K562 (cell line): ENCODE measurements around the gene MIR17HG. TPM values are rescaled to one million over a fixed set of nuclear protein-coding genes. Genes with fewer than 3 reads are reported as not detected.

Source experiments
- ATAC-seq: fragments of 200-7000 bp; cut with Tn5 transposase; 3 replicates; pipeline ENCODE4 v1.9.1; 2020; ENCODE audit warnings: moderate library complexity
- BruUV-seq: library from RNA; stranded (reverse); fragments of 400-500 nt; replicated peaks from 2 replicates; lab custom pipeline; 2021; lab: Mats Ljungman, UMichigan
- CTCF ChIA-PET: fragments of 300-600 bp; formaldehyde crosslinking; extraction: SDS; loops from one replicate; lab custom pipeline; 2021; ENCODE audit warnings: low intra/inter-chr PET ratio; lab: Yijun Ruan, JAX
- POLR2A ChIA-PET: fragments of 300-600, 350-650 bp; sonication (Branson Sonifier 250); formaldehyde crosslinking; extraction: SDS; loops from one replicate; lab custom pipeline; 2021; ENCODE audit warnings: antibody characterized with exemption, inconsistent platforms; lab: Yijun Ruan, JAX
- DNase-seq, 4 experiments: peaks; one replicate each; pipeline versions ENCODE4 v3.0.0 to v3.0.0-alpha.2; 2011 to 2018; ENCODE audit warnings: low spot score in 3 of 4, mixed read lengths in 3 of 4; ENCODE audit errors: extremely low read depth in 1 of 4
- FAIRE-seq: peaks from 2 replicates; lab custom pipeline; 2011; peaks lifted over from hg19 to GRCh38; lab: Jason Lieb, UNC
- H2AFZ ChIP-seq: 2 replicates; pipeline ENCODE4 v1.6.0; 2011; ENCODE audit warnings: low read depth, low read length, control low read depth, inconsistent platforms
- H3K27ac ChIP-seq: fragments of 200-600 bp; 3 replicates; pipeline ENCODE4 v1.8.0; 2011; ENCODE audit warnings: low read depth, mild to moderate bottlenecking, control low read depth, inconsistent platforms, low read length, moderate library complexity, mixed read lengths; ENCODE audit errors: extremely low read depth
- H3K27me3 ChIP-seq, 2 experiments: fragments of 300-600 bp in 1 of 2; 2 replicates in 1 of 2; 3 replicates in 1 of 2; pipeline versions ENCODE4 v1.6.0 to v1.8.0; 2011; ENCODE audit warnings: inconsistent platforms in 2 of 2, low read length in 2 of 2, mild to moderate bottlenecking in 1 of 2, mixed read lengths in 1 of 2, moderate library complexity in 1 of 2; ENCODE audit not compliant: control insufficient read depth in 2 of 2, insufficient read depth in 2 of 2
- H3K36me3 ChIP-seq: fragments of 300-600 bp; 3 replicates; pipeline ENCODE4 v1.8.0; 2011; ENCODE audit warnings: mild to moderate bottlenecking, low read length, inconsistent platforms; ENCODE audit not compliant: control insufficient read depth, insufficient read depth
- H3K4me1 ChIP-seq, 2 experiments: fragments of 200-600 bp in 1 of 2; replicated peaks in 1 of 2; 2 replicates in 1 of 2; 3 replicates in 1 of 2; pipeline versions ENCODE4 v1.5.1 to v1.8.0; 2011; ENCODE audit warnings: inconsistent platforms in 2 of 2, low read length in 2 of 2, mild to moderate bottlenecking in 1 of 2, mixed read lengths in 1 of 2, moderate library complexity in 1 of 2; ENCODE audit not compliant: control insufficient read depth in 2 of 2, insufficient read depth in 2 of 2
- H3K4me2 ChIP-seq: 2 replicates; pipeline ENCODE4 v1.6.1; 2011; ENCODE audit warnings: low read length, control low read depth, inconsistent platforms, mixed read lengths; ENCODE audit not compliant: insufficient read depth
- H3K4me3 ChIP-seq: fragments of 200-600 bp; sonication (generic), shearing (Covaris generic); 2 replicates; pipeline ENCODE4 v1.5.1; 2016; ENCODE audit warnings: control low read depth, inconsistent platforms
- H3K79me2 ChIP-seq: fragments of 200-600 bp; 3 replicates; pipeline ENCODE4 v1.8.0; 2011; ENCODE audit warnings: low read length, inconsistent platforms; ENCODE audit not compliant: control insufficient read depth, insufficient read depth
- H3K9ac ChIP-seq, 2 experiments: 2 replicates each; pipeline versions ENCODE4 v1.6.0 to v1.6.1; 2011; ENCODE audit warnings: low read depth in 2 of 2, low read length in 2 of 2, control low read depth in 1 of 2, inconsistent platforms in 1 of 2, mild to moderate bottlenecking in 1 of 2, mixed read lengths in 1 of 2; ENCODE audit not compliant: insufficient read depth in 1 of 2
- H3K9me1 ChIP-seq: one replicate; pipeline ENCODE4 v1.6.0; 2011; ENCODE audit warnings: inconsistent platforms, mild to moderate bottlenecking, low read length, moderate library complexity; ENCODE audit not compliant: control insufficient read depth, insufficient read depth
- H3K9me3 ChIP-seq: replicated peaks from 2 replicates; pipeline ENCODE4 v1.5.1; 2011; ENCODE audit warnings: low read depth, low read length, inconsistent platforms; ENCODE audit not compliant: control insufficient read depth, insufficient read depth
- H4K20me1 ChIP-seq: replicated peaks from 2 replicates; pipeline ENCODE4 v1.6.1; 2011; ENCODE audit warnings: low read length, inconsistent platforms, mixed read lengths; ENCODE audit not compliant: control insufficient read depth, insufficient read depth
- CSDE1 ChIP-seq, 2 experiments: fragments of 450-650 bp; IDR thresholded peaks; 2 replicates each; pipeline ENCODE4 v1.6.1; 2016; ENCODE audit warnings: mild to moderate bottlenecking in 1 of 2
- RBBP5 ChIP-seq: fragments of 200-600 bp; sonication (generic); IDR thresholded peaks from 2 replicates; pipeline ENCODE4 v1.6.1; 2012; ENCODE audit warnings: borderline replicate concordance, mild to moderate bottlenecking, low read length, control low read depth, inconsistent platforms; ENCODE audit not compliant: insufficient read depth, poor library complexity, severe bottlenecking
- SREBF2 ChIP-seq: sonication (generic); formaldehyde crosslinking; IDR thresholded peaks from 2 replicates; pipeline ENCODE4 v1.4.0; 2020; ENCODE audit warnings: mild to moderate bottlenecking, missing genetic modification reagents
- SRSF9 ChIP-seq: fragments of 200-400 bp; formaldehyde crosslinking; IDR thresholded peaks from 2 replicates; pipeline ENCODE4 v1.6.1; 2017; ENCODE audit warnings: low read depth, low read length, borderline replicate concordance
- STAT5B ChIP-seq: fragments of 250-450 bp; sonication (Bioruptor Pico); IDR thresholded peaks from 2 replicates; pipeline ENCODE4 v1.8.0; 2021; ENCODE audit warnings: mild to moderate bottlenecking, inconsistent platforms
- ZNF253 ChIP-seq: fragments of 250-450 bp; sonication (Bioruptor Pico); conservative IDR thresholded peaks from 2 replicates; pipeline ENCODE4 v1.6.1; 2021; ENCODE audit warnings: mild to moderate bottlenecking
- ZNF444 ChIP-seq: fragments of 250-450 bp; sonication (Bioruptor Pico); IDR thresholded peaks from 2 replicates; pipeline ENCODE4 v1.4.0; 2020; ENCODE audit warnings: mild to moderate bottlenecking, moderate library complexity
- WGBS: fragments of 100-300 bp; shearing (Covaris generic); methylation state at CpG from one replicate; pipeline ENCODE4 v1.1.6; 2016; ENCODE audit warnings: low coverage, mixed read lengths; ENCODE audit not compliant: insufficient coverage; ENCODE audit errors: missing lambda C conversion rate; 5-methylcytosine and 5-hydroxymethylcytosine counted together
- in situ Hi-C: fragments of 300-500 bp; cut with MboI; formaldehyde crosslinking; loops from 4 replicates; pipeline ENCODE4 v1.15.0; 2018; ENCODE audit warnings: inconsistent platforms, mixed read lengths
- intact Hi-C: fragments of 100-400 bp; cut with micrococcal nuclease; formaldehyde crosslinking; loops from 2 replicates; pipeline ENCODE4 v1.14.2; 2022
- polyA plus RNA-seq, 8 experiments: library from polyadenylated mRNA; depleted of rRNA in 4 of 8; stranded (reverse) in 5 of 8; unstranded in 3 of 8; fragments of >200 nt; fragmentation: Nextera tagmentation in 2 of 8; fragmentation: Illumina TruSeq in 1 of 8; extraction: Ambion mirVana in 2 of 8; extraction: Trizol in 1 of 8; gene quantifications; 2 replicates each; pipeline versions ENCODE4 v1.2.1 to v1.2.3, GENCODE V29; 2011 to 2014; ENCODE audit warnings: inconsistent platforms in 1 of 8, missing spikeins in 1 of 8
- total RNA-seq, 7 experiments: library from RNA; depleted of rRNA in 6 of 7; stranded (reverse); fragments of >200 nt in 6 of 7; fragmentation: Illumina TruSeq in 2 of 7; extraction: Trizol in 2 of 7; gene quantifications; 2 replicates each; pipeline versions ENCODE4 v1.2.1 to v1.2.3, GENCODE V29; 2011 to 2021; ENCODE audit warnings: low replicate concordance in 1 of 7
- TF ChIP-seq, protein P1 (sequence below), 2 experiments: fragments of 450-650 bp; IDR thresholded peaks; 2 replicates each; pipeline ENCODE4 v1.6.1; 2016; ENCODE audit warnings: mild to moderate bottlenecking in 2 of 2, borderline replicate concordance in 1 of 2, low read depth in 1 of 2, moderate library complexity in 1 of 2
- TF ChIP-seq, protein P2 (sequence below): fragments of 200-800 bp; sonication (Bioruptor generic); IDR thresholded peaks from 2 replicates; pipeline ENCODE4 v1.6.1; 2017; ENCODE audit warnings: missing genetic modification characterization, missing compliant biosample characterization
- TF ChIP-seq, protein P3 (sequence below): fragments of 450-650 bp; formaldehyde crosslinking; IDR thresholded peaks from 2 replicates; pipeline ENCODE4 v1.4.0; 2020; ENCODE audit warnings: mild to moderate bottlenecking

MIR17HG gene
- total and polyA plus RNA-seq, 9 of the 15 experiments (the other 6 are each of a cell fraction or from before 2014, with no cell fraction given): 44.2 to 218 (median 77.8) TPM

DNA sequence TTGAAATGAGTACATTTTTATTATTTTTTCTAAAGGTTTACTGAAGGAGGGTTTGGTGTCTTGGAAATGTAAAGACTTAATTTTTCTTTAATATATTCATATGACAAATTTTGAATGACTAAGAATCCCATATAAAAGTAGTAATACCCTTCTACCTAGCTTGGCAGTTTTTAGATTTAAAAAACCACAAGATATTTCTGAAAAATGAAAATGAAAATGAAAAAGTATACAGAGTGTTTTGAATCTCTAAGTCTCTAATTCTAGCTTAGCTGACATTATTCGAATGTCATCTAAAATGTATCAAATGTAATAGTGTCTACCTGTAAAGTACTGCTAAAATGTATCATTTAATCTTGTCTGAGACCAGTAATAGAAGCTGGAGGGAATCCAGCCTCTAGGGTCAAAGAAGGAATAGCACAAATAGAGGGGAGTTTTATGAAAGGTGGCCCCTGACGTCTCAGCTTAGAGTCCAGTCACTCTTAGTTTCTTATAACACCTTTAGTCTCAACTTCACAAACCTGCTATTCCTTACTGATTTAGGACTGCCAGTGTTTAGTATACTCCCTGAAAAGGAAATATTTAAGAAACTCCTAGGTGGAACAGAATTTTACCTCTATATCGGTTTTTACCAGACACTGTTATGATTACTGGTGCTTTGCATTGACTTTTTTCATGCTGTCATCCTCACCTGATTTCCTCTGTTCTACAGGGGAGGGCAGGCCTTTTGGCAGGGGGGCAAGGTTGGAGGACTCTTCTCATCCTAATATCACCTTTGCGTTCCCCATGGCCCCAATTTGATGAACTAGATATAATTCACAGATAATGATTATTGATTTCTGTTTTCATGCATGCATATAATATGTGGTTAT is 16.2 kb upstream of the MIR17HG start:
- Histone ChIP-seq H3K4me3 (no peak overlapping the region), H3K9me1 (no peaks in the 10 kb centered on the region), H3K27me3 (no peaks in the 10 kb centered on the region), H3K79me2 (no peaks in the 10 kb centered on the region), H3K27ac (no peak overlapping the region), H3K4me1 (no peaks in the 10 kb centered on the region), H3K36me3 (no peaks in the 10 kb centered on the region), H2AFZ (no peak overlapping the region), H3K4me2 (no peak overlapping the region), H4K20me1 (no peaks in the 10 kb centered on the region), H3K9ac (no peak overlapping the region), H3K9me3 (no peaks in the 10 kb centered on the region)
- CTCF ChIA-PET: no interaction called here
- BruUV-seq: no TSS peak
- DNase-seq (no peak), ATAC-seq (peak; percentile 29), FAIRE-seq (no peak)
- POLR2A ChIA-PET: interaction anchor here (0.7 to 2.0 kb wide), 5 partner anchors 16 to 28 kb away, joined by 3 to 14 read pairs (median 4); partner anchors contain the start of gene MIR17HG
- WGBS: under 1% methylated on average over 4 of the region's 4 CpGs
- intact Hi-C loops (no loop called here), in situ Hi-C loops (no loop called here)
- TF ChIP-seq SRSF9: no peak
- TF ChIP-seq, protein P1, sequence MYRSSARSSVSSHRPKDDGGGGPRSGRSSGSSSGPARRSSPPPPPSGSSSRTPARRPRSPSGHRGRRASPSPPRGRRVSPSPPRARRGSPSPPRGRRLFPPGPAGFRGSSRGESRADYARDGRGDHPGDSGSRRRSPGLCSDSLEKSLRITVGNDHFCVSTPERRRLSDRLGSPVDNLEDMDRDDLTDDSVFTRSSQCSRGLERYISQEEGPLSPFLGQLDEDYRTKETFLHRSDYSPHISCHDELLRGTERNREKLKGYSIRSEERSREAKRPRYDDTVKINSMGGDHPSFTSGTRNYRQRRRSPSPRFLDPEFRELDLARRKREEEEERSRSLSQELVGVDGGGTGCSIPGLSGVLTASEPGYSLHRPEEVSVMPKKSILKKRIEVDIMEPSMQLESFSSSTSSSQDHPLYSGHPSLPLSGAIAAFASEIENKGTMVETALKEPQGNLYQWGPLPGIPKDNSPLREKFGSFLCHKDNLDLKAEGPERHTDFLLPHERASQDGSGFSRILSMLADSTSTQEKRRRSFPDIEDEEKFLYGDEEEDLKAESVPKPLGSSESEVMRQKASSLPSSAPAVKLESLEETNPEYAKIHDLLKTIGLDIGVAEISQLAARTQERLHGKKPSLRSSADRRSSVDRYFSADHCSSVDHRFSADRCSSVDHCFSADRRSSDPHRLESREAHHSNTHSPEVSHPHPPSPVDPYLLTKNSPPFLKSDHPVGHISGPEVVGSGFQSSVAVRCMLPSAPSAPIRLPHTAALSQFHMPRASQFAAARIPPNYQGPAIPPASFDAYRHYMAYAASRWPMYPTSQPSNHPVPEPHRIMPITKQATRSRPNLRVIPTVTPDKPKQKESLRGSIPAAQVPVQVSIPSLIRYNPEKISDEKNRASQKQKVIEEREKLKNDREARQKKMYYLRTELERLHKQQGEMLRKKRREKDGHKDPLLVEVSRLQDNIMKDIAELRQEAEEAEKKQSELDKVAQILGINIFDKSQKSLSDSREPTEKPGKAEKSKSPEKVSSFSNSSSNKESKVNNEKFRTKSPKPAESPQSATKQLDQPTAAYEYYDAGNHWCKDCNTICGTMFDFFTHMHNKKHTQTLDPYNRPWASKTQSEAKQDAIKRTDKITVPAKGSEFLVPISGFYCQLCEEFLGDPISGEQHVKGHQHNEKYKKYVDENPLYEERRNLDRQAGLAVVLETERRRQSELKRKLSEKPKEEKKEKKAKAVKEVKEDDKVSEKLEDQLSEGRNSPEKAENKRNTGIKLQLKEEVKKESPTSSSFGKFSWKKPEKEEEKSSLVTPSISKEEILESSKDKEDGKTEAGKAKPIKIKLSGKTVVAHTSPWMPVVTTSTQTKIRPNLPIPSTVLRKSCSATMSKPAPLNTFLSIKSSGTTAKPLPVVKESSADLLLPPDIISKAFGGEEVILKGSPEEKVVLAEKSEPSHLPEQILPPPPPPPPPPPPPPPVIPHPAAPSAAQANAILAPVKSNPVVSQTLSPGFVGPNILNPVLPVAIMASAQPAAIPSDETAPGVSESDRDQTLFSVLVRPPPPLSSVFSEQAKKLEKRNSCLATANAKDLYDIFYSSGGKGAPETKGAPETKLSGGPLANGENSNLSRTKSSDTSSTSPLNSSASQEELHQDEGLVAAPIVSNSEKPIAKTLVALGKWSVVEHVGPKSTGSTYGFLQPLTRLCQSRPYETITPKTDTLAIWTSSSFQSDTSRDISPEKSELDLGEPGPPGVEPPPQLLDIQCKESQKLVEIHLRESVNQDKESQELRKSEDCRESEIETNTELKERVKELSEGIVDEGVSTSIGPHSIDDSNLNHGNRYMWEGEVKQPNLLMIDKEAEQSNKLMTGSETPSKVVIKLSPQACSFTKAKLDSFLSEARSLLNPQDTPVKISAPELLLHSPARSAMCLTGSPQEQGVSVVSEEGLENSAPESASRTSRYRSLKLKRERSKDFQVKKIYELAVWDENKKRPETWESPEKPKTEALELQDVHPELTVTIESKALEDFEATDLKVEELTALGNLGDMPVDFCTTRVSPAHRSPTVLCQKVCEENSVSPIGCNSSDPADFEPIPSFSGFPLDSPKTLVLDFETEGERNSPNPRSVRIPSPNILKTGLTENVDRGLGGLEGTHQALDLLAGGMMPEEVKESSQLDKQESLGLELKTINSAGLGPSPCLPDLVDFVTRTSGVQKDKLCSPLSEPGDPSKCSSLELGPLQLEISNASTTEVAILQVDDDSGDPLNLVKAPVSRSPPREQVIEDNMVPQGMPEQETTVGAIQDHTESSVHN (IDR thresholded peaks at IDR 0.05; ENCODE audit: borderline replicate concordance in 1 of 2, low read depth in 1 of 2): no peak
- TF ChIP-seq, protein P2, sequence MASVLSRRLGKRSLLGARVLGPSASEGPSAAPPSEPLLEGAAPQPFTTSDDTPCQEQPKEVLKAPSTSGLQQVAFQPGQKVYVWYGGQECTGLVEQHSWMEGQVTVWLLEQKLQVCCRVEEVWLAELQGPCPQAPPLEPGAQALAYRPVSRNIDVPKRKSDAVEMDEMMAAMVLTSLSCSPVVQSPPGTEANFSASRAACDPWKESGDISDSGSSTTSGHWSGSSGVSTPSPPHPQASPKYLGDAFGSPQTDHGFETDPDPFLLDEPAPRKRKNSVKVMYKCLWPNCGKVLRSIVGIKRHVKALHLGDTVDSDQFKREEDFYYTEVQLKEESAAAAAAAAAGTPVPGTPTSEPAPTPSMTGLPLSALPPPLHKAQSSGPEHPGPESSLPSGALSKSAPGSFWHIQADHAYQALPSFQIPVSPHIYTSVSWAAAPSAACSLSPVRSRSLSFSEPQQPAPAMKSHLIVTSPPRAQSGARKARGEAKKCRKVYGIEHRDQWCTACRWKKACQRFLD (CRISPR knock-in tag): no peak
- TF ChIP-seq, protein P3, sequence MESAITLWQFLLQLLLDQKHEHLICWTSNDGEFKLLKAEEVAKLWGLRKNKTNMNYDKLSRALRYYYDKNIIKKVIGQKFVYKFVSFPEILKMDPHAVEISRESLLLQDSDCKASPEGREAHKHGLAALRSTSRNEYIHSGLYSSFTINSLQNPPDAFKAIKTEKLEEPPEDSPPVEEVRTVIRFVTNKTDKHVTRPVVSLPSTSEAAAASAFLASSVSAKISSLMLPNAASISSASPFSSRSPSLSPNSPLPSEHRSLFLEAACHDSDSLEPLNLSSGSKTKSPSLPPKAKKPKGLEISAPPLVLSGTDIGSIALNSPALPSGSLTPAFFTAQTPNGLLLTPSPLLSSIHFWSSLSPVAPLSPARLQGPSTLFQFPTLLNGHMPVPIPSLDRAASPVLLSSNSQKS (CRISPR knock-in tag): no peak
- no peak for TF ChIP-seq ZNF444 (CRISPR knock-in tag)
- no peak for TF ChIP-seq SREBF2 (CRISPR knock-in tag)
- TF ChIP-seq CSDE1 (IDR thresholded peaks at IDR 0.05): no peak
- TF ChIP-seq ZNF253 (CRISPR knock-in tag): no peak
- TF ChIP-seq RBBP5: no peak
- TF ChIP-seq STAT5B (CRISPR knock-in tag): no peak
